Spleen (tissue), 11 donors: ENCODE measurements around the gene PRKCA. TPM values are rescaled to one million over a fixed set of nuclear protein-coding genes. Genes with fewer than 3 reads are reported as not detected.

Experiments used
- DNase-seq: peaks from one replicate; pipeline ENCODE4 v3.0.0-alpha.2; 2020
- H3K27ac ChIP-seq, 8 donors: fragments of 200-600 bp; sonication (generic) in 7 of 8; 1 replicate in 4 of 8; 2 replicates in 4 of 8; pipeline versions ENCODE4 v1.5.0 to v1.8.0; 2016 to 2021; ENCODE audit warnings: inconsistent platforms in 4 of 8, mild to moderate bottlenecking in 4 of 8, moderate library complexity in 1 of 8
- H3K27me3 ChIP-seq, 7 donors: fragments of 200-600 bp; sonication (generic) in 6 of 7; replicated peaks in 1 of 7; 1 replicate in 4 of 7; 2 replicates in 3 of 7; pipeline versions ENCODE4 v1.5.0 to v1.8.0; 2016 to 2021; ENCODE audit warnings: inconsistent platforms in 3 of 7, mild to moderate bottlenecking in 1 of 7
- H3K36me3 ChIP-seq, 6 donors: fragments of 200-600 bp; sonication (generic) in 5 of 6; 1 replicate in 4 of 6; 2 replicates in 2 of 6; pipeline versions ENCODE4 v1.5.0 to v1.8.0; 2016 to 2021; ENCODE audit warnings: inconsistent platforms in 2 of 6
- H3K4me1 ChIP-seq, 6 donors: fragments of 200-600 bp; sonication (generic) in 5 of 6; 1 replicate in 3 of 6; 2 replicates in 3 of 6; pipeline versions ENCODE4 v1.5.0 to v1.8.0; 2016 to 2021; ENCODE audit warnings: inconsistent platforms in 3 of 6
- H3K4me3 ChIP-seq, 8 donors: fragments of 200-600 bp; sonication (generic) in 7 of 8; 1 replicate in 4 of 8; 2 replicates in 4 of 8; pipeline versions ENCODE4 v1.5.0 to v1.8.0; 2016 to 2021; ENCODE audit warnings: inconsistent platforms in 4 of 8, mild to moderate bottlenecking in 4 of 8, moderate library complexity in 2 of 8
- H3K9me3 ChIP-seq, 8 donors: fragments of 200-600 bp; sonication (generic) in 7 of 8; 1 replicate in 4 of 8; 2 replicates in 4 of 8; pipeline versions ENCODE4 v1.5.0 to v1.8.0; 2016 to 2021; ENCODE audit warnings: inconsistent platforms in 4 of 8
- CTCF ChIP-seq, 11 experiments: fragments of 200-600 bp in 7 of 11; fragments of 450-650 bp in 4 of 11; sonication (generic) in 4 of 11; IDR thresholded peaks in 8 of 11; conservative IDR thresholded peaks in 3 of 11; 1 replicate in 7 of 11; 2 replicates in 4 of 11; pipeline versions ENCODE4 v1.4.0 to v1.8.0; 2016 to 2021; ENCODE audit warnings: antibody characterized with exemption in 11 of 11, inconsistent platforms in 4 of 11, mild to moderate bottlenecking in 1 of 11
- POLR2A ChIP-seq, 3 donors: fragments of 450-650 bp; IDR thresholded peaks; one replicate each; pipeline ENCODE4 v1.5.1; 2017; ENCODE audit warnings: antibody characterized with exemption in 3 of 3, mild to moderate bottlenecking in 1 of 3
- POLR2AphosphoS5 ChIP-seq, 3 donors: sonication (generic); formaldehyde crosslinking; IDR thresholded peaks; one replicate each; pipeline ENCODE4 v1.5.1; 2017; ENCODE audit warnings: antibody characterized with exemption in 3 of 3
- WGBS, 5 donors: extraction: QIAGEN DNeasy Blood & Tissue Kit in 3 of 5; methylation state at CpG; one replicate each; pipeline versions ENCODE4 v1.1.5 to v1.1.7; 2013 to 2018; 5-methylcytosine and 5-hydroxymethylcytosine counted together
- intact Hi-C: fragments of 100-400 bp; cut with DNase I; formaldehyde crosslinking; loops from one replicate; pipeline ENCODE4 v1.15.0; 2023; ENCODE audit warnings: low total_unique reads
- polyA plus RNA-seq, 3 donors: library from polyadenylated mRNA; stranded (reverse); fragments of 200-250 nt; gene quantifications; one replicate each; pipeline ENCODE4 v1.2.1, GENCODE V29; 2013
- total RNA-seq, 7 donors: library from RNA; depleted of rRNA in 3 of 7; stranded (reverse); fragments of >200 nt in 3 of 7; fragmentation: NEBNext Ultra II Directional in 4 of 7; extraction: Animal tissue kit (Norgen Biotek cat#: 25700) in 4 of 7; gene quantifications; one replicate each; pipeline versions ENCODE4 v1.1.0 to v1.2.1, GENCODE V29; 2016 to 2021
- donor health status: healthy with polysubstance abuse.
- donor health status: DM: no; HTN: no; CAD: no; lungs with moderate emphysema.
- donor health status: DM: no; HTN: no; CAD: no.
- donor health status: Bipolar disorder and iron deficiency.
- donor health status: healthy.
- donor health status: DM: no; HTN: no; CAD: no.
- donor health status: DM: yes; HTN: yes; CAD: no.

PRKCA gene
- total and polyA plus RNA-seq, 10 donors: 1.7 to 59.7 (median 31.2) TPM

GRCh38 chr17:66519154-66519553 lies 216.7 kb downstream of the PRKCA start:
- 86 to 95% (median 93%) methylated on average over 3 of the region's 3 CpGs for WGBS, 5 donors
- H3K36me3 ChIP-seq: no peaks in the 10 kb centered on the region
- DNase-seq: no peak
- no peaks in the 10 kb centered on the region for H3K27me3 ChIP-seq
- peaks cover 0 to 4% (median 0%) of the 10 kb centered on the region in 6 donors for H3K4me1 ChIP-seq
- H3K4me3 ChIP-seq: no peak overlapping the region
- H3K27ac ChIP-seq: no peak overlapping the region
- intact Hi-C loops: no loop called here
- H3K9me3 ChIP-seq: no peaks in the 10 kb centered on the region
- TF ChIP-seq CTCF (IDR thresholded peaks at IDR 0.05 in 8 of 11, conservative IDR thresholded peaks at IDR 0.05 in 3 of 11) (no peak), POLR2A (IDR thresholded peaks at IDR 0.05) (no peak)

GRCh38 chr17:66520999-66521398 lies 218.6 kb downstream of the PRKCA start:
- no peak overlapping the region for H3K27ac ChIP-seq
- TF ChIP-seq POLR2AphosphoS5 (IDR thresholded peaks at IDR 0.05): no peak
- no peak for TF ChIP-seq CTCF (IDR thresholded peaks at IDR 0.05 in 8 of 11, conservative IDR thresholded peaks at IDR 0.05 in 3 of 11)
- TF ChIP-seq POLR2A (IDR thresholded peaks at IDR 0.05): no peak
- peaks cover 0 to 4% (median 0%) of the 10 kb centered on the region in 8 donors for H3K9me3 ChIP-seq
- H3K4me1 ChIP-seq: peaks cover 0 to 4% (median 0%) of the 10 kb centered on the region in 6 donors
- no peaks in the 10 kb centered on the region for H3K36me3 ChIP-seq
- WGBS, 5 donors: 64 to 76% (median 69%) methylated on average over 2 of the region's 2 CpGs
- intact Hi-C loops: no loop called here
- no peaks in the 10 kb centered on the region for H3K27me3 ChIP-seq
- H3K4me3 ChIP-seq: no peak overlapping the region
- DNase-seq: no peak

GRCh38 chr17:66522591-66523272 lies 220.3 kb downstream of the PRKCA start:
- Histone ChIP-seq H3K4me1 (peaks cover 0 to 4% (median 0%) of the 10 kb centered on the region in 6 donors), H3K36me3 (no peaks in the 10 kb centered on the region), H3K4me3 (no peak overlapping the region), H3K27ac (no peak overlapping the region), H3K9me3 (peaks cover 0 to 4% (median 0%) of the 10 kb centered on the region in 8 donors), H3K27me3 (no peaks in the 10 kb centered on the region)
- DNase-seq: no peak
- 79 to 90% (median 83%) methylated on average over 3 of the region's 3 CpGs for WGBS, 5 donors
- intact Hi-C loops: no loop called here
- TF ChIP-seq POLR2A (IDR thresholded peaks at IDR 0.05) (no peak), POLR2AphosphoS5 (IDR thresholded peaks at IDR 0.05) (no peak), CTCF (IDR thresholded peaks at IDR 0.05 in 8 of 11, conservative IDR thresholded peaks at IDR 0.05 in 3 of 11) (no peak)

GRCh38 chr17:66523378-66524200 lies 221.2 kb downstream of the PRKCA start:
- peaks cover 0 to 4% (median 0%) of the 10 kb centered on the region in 8 donors for H3K9me3 ChIP-seq
- intact Hi-C loops: no loop called here
- H3K27me3 ChIP-seq: no peaks in the 10 kb centered on the region
- H3K27ac ChIP-seq: no peak overlapping the region
- H3K4me3 ChIP-seq: no peak overlapping the region
- WGBS, 5 donors: 83 to 94% (median 91%) methylated on average over 6 of the region's 6 CpGs
- peaks cover 0 to 4% (median 0%) of the 10 kb centered on the region in 6 donors for H3K4me1 ChIP-seq
- no peaks in the 10 kb centered on the region for H3K36me3 ChIP-seq
- no peak for TF ChIP-seq POLR2A (IDR thresholded peaks at IDR 0.05)
- TF ChIP-seq CTCF (IDR thresholded peaks at IDR 0.05 in 8 of 11, conservative IDR thresholded peaks at IDR 0.05 in 3 of 11): no peak
- TF ChIP-seq POLR2AphosphoS5 (IDR thresholded peaks at IDR 0.05): no peak
- DNase-seq: no peak
